Gastroesophageal sphincter (tissue), 3 donors: ENCODE results near the gene RNF150.

ENCODE experiments used
- CTCF ChIP-seq, 4 experiments: fragments of 200-600 bp in 2 of 4; fragments of 450-650 bp in 2 of 4; sonication (generic) in 1 of 4; IDR thresholded peaks; one replicate each; pipeline ENCODE4 v1.5.1; 2017 to 2019; ENCODE audit warnings: antibody characterized with exemption in 4 of 4, mild to moderate bottlenecking in 2 of 4, moderate library complexity in 2 of 4
- EP300 ChIP-seq: sonication (generic); formaldehyde crosslinking; IDR thresholded peaks from one replicate; pipeline ENCODE4 v1.6.1; 2017; ENCODE audit warnings: antibody characterized with exemption, mild to moderate bottlenecking
- POLR2A ChIP-seq, 2 donors: fragments of 450-650 bp; IDR thresholded peaks; one replicate each; pipeline ENCODE4 v1.6.1; 2017; ENCODE audit warnings: antibody characterized with exemption in 2 of 2, mild to moderate bottlenecking in 2 of 2, moderate library complexity in 1 of 2
- POLR2AphosphoS5 ChIP-seq: sonication (generic); formaldehyde crosslinking; IDR thresholded peaks from one replicate; pipeline ENCODE4 v1.6.1; 2017; ENCODE audit warnings: antibody characterized with exemption

- TF ChIP-seq POLR2AphosphoS5 (no peak), EP300 (no peak), CTCF (IDR thresholded peaks at IDR 0.05) (no peak), POLR2A (IDR thresholded peaks at IDR 0.05) (no peak)
These were observed 25.3 kb downstream of the RNF150 start for GRCh38 chr4:141107927-141108326.
